HG03378 (cell line): Measurements from ENCODE around the gene TDRD3.
"Not testable (repeated sequence)": the region's sequence is repeated elsewhere in the genome, so short reads cannot be mapped to it uniquely, and the experiment has no call there.

ENCODE experiments used
- ATAC-seq: cut with Tn5 transposase; IDR thresholded peaks from one replicate; pipeline ENCODE4 v1.9.1; 2021; ENCODE audit warnings: mild to moderate bottlenecking, moderate library complexity; ENCODE audit not compliant: unreplicated experiment

TDRD3 gene

DNA sequence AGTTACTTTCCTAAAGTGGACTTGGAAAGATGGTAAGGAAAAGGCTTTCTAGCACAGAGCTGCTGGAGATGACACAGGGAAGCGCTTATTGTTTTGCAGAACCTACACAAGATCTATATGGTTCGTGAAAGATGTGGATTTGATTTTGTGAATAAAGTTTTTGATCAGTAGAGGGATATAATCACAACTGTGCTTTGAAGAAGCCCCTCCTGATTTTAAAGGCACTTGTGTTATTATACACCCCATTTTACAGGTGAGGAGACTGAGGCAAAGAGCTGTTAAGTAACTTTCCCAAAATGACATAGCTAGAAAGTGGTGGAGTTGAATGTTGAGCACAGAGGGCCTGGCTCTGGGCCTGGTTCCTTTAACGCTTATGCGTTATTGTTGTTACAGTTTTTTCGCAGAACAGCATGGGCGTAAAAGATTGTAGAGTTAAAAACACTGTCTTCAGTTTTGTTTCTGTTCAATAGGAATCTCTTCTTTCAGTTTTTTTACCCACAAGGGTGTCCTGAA lies 1.4 kb downstream of the TDRD3 start:
- no peak for ATAC-seq

- ATAC-seq: no peak
Observed at GRCh38 chr13:60398907-60399589, 2.0 kb downstream of the TDRD3 start.

DNA sequence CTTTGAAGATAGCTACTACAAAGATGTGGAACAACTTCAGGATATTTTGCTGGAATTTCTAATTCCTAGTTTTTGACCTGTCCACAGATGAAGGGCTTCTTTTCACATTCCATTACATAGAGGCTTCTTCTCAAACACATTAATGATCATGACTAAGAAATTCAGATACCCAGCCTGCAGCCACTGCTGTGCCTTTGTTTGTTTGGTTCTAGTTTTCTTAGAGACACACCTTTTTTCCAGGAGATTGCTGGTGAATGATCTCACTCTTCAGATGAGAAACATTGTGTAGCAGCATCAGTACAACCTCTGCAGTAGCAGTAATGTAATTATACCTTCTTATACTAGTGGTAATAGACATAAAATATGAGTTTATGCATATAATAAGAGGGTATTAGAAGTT lies 5.0 kb downstream of the TDRD3 start:
- ATAC-seq: no peak

GRCh38 chr13:60407095-60407494 lies 10.1 kb downstream of the TDRD3 start:
- no peak for ATAC-seq

DNA sequence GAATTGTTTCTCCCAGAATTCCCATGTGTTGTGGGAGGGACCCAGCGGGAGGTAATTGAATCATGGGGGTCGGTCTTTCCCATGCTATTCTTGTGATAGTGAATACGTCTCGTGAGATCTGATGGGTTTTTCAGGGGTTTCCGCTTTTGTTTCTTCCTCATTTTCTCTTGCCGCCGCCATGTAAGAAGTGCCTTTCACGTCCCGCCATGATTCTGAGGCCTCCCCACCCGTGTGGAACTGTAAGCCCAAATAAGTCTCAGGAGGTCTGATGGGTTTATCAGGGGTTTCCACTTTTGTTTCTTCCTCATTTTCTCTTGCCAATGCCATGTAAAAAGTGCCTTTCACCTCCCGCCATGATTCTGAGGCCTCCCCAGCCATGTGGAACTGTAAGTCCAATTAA lies 10.8 kb downstream of the TDRD3 start:
- ATAC-seq: not testable (repeated sequence)

GRCh38 chr13:60409574-60410292 lies 12.7 kb downstream of the TDRD3 start:
- not testable (repeated sequence) for ATAC-seq

- ATAC-seq: no peak
Observed at GRCh38 chr13:60410299-60410698, 13.3 kb downstream of the TDRD3 start.

- ATAC-seq: no peak
Observed at GRCh38 chr13:60411464-60411863, 14.4 kb downstream of the TDRD3 start.

DNA sequence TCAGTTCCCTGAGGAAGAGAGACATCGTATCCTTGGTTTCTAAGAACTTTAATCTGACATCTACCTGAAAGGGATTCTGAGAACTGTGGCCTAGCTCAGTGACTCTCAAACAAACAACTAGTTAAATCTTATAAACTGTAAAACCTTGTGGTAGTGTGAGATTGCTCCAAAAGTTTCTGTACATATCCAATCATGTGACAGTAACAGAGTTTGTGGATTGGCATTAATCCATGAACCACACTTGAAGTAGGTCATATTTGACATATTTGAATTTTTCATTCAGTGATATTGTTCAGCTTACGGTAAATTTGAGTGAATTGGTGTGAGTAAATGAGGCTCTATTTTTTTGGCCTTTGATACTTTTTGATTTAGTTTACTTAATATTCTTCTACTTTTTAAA lies 15.0 kb downstream of the TDRD3 start:
- ATAC-seq: no peak

DNA sequence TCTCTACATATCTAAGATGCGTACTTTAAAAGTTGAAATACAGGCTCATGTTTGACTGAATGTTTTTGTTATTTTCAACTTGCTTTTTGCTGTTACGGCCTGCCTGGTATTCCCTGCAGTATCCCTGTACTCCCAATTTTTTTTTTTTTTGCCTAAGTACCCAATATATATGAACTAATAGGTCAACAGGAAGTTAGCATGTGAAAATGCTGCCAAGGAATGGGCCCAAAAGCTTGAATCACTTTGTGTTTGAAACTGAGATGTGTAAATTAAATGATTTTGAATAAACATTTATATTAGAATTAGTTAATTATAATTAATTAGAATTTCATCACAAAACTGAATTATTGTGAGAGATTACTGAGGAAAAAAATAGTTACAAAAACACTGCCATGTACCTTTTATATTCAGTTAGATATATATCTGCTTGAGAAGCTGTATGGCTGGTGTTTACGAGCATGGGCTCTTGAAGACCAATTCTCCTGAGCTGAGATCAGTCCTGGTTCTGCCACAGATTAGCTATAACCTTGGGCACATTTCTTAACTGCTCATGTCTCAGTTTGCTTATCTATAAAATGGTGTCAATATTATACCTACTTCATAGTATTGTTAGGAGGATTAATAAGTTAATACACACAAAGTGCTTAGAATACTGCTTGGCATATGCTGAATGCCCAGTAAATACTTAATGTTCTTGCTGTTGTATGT lies 16.0 kb downstream of the TDRD3 start:
- no peak for ATAC-seq

GRCh38 chr13:60414177-60414576 lies 17.2 kb downstream of the TDRD3 start:
- ATAC-seq: no peak

GRCh38 chr13:60417734-60418133 lies 20.7 kb downstream of the TDRD3 start:
- ATAC-seq: peak; percentile 72

DNA sequence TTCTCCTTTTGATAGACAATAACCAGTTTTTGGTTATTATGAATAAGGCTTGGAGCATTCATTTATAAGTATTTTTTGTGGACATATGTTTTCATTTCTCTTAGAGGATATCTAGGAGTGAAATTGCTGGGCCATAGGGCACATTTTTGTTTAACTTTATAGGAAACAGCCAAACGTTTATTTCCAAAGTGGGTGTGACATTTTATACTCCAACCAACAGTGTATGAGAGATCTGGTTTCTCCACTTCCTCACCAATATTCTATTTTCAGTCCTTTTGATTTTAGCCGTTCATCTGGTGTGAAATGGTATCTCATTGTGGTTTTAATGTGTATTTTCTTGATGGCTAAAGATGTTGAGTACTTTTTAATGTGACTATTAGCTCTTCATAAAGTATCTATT lies 21.9 kb downstream of the TDRD3 start:
- ATAC-seq: no peak

- no peak for ATAC-seq
Observed at GRCh38 chr13:60425332-60425731, 28.3 kb downstream of the TDRD3 start.

DNA sequence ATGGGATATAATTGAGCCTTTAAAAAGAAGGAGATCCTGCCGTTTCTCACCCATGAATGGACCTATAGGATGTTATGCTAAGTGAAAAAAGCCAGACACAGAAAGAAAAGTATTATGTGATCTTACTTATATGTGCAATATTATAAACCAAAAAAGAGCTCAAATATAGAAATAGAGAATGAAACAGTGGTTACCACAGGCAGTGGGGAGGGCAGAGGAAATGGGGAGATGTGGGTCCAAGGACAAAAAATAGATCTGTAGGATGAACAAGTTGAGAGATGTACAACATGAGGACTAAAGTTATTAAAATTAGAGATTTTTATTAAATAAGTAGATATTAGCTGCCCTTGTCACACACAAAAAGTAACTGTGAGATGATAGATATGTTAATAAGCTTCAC lies 29.1 kb downstream of the TDRD3 start:
- no peak for ATAC-seq

DNA sequence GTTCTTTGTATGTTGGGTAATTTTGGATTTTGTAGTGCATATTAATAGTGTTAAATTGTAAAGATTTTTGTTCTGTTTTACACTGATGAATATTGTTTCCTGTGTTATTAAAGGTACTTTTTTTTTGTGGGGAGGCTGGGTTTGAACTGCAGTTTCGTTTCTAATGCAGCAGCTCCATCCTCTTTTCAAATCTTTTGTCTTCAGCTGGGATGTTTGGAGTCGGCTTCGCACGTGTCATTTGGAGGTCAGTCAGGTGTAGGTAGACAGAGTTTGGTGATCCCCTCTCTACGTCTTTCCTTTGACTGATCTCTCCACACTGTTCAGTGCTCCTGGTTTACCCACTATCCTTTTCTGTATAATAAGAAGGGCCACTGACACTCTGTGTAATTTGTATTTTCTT lies 30.3 kb downstream of the TDRD3 start:
- peak; percentile 44 for ATAC-seq

DNA sequence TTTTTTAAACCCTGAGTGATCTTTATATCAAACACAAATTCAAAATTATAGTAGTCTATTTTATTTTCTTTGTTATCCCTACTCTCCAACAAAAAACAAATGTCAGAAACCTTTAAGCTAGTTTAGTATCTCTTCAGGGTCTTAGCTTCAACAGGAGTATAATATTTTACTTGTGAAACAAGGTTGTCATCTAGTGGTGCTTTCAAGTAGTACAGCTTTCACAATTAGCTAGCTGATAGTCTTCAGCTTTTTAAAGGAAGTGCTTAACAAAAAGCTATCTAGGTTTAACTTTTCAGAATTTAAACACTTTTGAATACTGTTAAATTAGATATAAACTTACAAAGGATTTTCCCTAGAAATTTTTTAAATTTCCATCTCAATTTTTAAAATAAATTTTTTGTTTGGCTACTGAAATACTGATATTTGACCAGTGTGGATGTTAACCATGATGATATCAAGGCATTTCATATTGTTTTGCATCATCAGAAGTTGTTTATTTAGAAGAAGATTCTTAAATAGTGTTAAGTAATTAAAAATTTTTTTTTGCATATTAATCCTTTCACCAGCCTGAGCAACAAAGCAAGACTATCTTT lies 34.2 kb downstream of the TDRD3 start:
- peak; percentile 87 for ATAC-seq

DNA sequence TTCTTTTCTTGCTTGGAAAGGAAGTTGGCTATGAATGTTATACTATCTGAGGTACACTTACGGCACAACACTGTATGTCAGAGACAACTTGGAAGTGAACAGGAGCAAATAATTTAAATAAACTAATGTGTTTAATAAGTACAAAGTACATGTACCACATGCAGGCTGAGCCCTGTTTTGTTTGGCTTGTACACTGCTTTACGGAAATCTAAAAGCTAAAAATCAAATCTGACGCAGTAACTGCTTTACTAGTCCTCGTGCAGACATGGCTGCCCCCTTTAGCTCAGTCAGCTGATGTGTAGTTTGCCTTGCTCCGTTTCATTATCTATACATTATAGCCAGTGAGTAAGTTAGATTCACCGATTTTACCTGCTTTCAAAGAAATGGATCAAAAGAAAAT lies 36.5 kb downstream of the TDRD3 start:
- ATAC-seq: no peak

- ATAC-seq: no peak
Observed at GRCh38 chr13:60435762-60436374, 38.8 kb downstream of the TDRD3 start.

GRCh38 chr13:60439201-60439600 lies 42.2 kb downstream of the TDRD3 start:
- ATAC-seq: no peak

DNA sequence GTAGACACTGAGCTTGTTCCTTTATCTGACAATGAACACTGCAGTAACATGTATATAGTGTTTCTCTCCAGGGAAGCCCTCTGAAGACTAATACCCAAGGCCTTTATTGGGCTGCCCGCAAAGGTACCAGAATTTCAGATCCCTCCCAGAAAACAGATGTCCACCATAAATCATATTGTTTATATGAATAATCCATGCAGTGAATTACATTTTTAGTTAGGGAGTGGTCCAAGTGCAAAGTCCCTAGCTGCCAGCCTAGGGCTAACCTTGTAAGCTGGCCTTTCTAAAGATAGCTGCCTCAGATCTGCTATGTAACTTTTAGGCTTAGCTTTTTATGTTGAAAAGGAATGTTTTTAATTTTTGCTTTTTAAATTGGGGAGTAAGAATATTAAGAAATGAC lies 44.7 kb downstream of the TDRD3 start:
- no peak for ATAC-seq
